NCI-H345 (cell line): ENCODE measurements around the gene ROGDI.
"Not testable (repeated sequence)": the region's sequence is repeated elsewhere in the genome, so short reads cannot be mapped to it uniquely, and the experiment has no call there.

Experiments used
- DNase-seq: peaks from one replicate; lab custom pipeline; 2025; lab: John Stamatoyannopoulos, UW

ROGDI gene

GRCh38 chr16:4790871-4791270 lies 11.6 kb downstream of the ROGDI start:
- no peak for DNase-seq

- no peak for DNase-seq
Measured at GRCh38 chr16:4790261-4790660, 12.2 kb downstream of the ROGDI start.

- no peak for DNase-seq
Measured at GRCh38 chr16:4788910-4789309, 13.5 kb downstream of the ROGDI start.

- DNase-seq = no peak
Measured at GRCh38 chr16:4788489-4788889, 13.9 kb downstream of the ROGDI start.

GRCh38 chr16:4787627-4788482 lies 14.6 kb downstream of the ROGDI start, which contains the start of gene SEPTIN12:
TSS of gene SEPTIN12 (minus strand) at chr16:4788345. CDS start at chr16:4787645, 700 bp downstream.
- DNase-seq = no peak

GRCh38 chr16:4787068-4787467 lies 15.4 kb downstream of the ROGDI start:
- DNase-seq = no peak

DNA sequence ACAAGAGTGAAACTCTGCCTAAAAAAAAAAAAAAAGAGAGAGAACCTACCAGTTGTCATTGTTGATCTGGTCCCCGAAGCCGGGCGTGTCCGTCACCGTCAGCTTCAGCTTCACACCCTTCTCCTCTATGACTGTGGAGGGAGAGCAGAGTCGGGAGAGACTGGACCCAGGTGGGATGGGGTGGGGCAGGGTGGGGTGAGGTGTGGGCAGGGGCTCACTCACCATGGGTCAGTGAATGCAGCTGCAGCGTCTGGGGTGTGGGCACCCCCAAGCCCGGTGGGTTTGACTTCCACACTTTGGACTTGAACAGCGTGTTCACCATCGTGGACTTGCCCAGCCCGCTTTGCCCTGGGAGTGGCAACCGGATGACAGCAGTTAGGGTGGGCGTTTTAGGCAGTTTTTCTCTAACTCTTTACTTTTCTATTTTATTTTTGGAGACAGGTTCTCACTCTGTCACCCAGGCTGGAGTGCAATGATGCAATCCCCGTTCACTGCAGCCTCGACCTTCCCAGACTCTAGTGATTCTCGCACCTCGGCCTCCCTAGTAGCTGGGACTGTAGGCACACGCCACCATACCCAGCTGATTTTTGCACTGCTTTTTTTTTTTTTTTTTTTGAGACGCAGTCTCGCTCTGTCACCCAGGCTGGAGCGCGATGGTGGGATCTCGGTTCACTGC lies 16.5 kb downstream of the ROGDI start:
- no peak for DNase-seq

GRCh38 chr16:4784444-4784987 lies 17.9 kb downstream of the ROGDI start:
- not testable (repeated sequence) for DNase-seq

DNA sequence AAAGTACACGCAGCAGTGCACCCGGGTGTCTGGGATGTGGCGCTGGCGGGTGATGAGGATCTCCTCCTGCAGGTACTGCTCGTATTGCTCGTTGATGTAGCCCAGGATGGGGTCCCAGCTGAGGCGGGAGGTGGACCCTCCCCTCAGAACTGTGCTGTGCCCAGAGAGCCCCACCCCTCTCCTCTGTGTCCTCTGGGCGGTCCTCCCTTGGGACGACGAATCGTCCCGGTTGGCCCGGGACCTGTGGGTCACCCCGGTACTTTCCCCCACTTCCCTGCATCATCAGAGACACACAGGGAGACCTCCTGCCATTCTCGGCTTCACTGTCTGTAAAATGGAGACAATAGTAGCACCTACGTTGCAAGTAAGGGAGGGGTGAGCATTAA lies 18.5 kb downstream of the ROGDI start:
- DNase-seq = no peak

GRCh38 chr16:4783251-4783950 lies 19.0 kb downstream of the ROGDI start:
- DNase-seq = no peak

DNA sequence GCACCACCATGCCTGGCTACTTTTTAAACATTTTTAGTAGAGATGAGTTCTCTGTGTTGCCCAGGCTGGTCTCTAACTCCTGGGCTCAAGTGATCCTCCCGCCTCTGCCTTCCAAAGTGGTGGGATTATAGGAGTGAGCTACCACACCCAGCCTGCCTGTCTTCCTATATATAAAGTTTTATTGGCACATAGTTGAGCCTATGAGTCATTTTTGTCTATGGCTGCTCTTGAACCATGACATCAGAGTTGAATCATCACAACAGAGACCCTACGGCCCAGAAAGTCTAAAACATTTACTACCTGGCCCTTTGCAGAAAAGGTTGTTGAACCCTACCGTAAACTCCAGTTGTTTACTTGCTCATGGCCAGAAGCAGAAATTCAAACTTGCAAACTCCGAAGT lies 22.2 kb downstream of the ROGDI start:
- no peak for DNase-seq

DNA sequence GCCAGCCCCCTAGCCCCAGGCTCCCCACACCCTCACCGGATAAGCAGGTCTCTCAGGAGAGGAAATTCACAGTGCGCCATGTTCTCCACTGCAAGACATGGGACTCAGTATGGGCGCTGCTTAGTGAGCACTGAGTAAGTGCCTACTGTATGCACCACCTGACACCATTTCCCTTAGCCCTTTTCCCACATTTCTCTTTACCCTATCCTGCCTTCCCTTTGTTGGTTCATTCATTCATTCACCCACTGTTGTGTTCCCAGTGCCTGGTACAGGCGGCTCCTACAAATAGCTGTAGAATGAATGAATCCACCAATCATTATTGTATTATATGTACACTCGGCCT lies 24.4 kb downstream of the ROGDI start:
- DNase-seq = no peak

DNA sequence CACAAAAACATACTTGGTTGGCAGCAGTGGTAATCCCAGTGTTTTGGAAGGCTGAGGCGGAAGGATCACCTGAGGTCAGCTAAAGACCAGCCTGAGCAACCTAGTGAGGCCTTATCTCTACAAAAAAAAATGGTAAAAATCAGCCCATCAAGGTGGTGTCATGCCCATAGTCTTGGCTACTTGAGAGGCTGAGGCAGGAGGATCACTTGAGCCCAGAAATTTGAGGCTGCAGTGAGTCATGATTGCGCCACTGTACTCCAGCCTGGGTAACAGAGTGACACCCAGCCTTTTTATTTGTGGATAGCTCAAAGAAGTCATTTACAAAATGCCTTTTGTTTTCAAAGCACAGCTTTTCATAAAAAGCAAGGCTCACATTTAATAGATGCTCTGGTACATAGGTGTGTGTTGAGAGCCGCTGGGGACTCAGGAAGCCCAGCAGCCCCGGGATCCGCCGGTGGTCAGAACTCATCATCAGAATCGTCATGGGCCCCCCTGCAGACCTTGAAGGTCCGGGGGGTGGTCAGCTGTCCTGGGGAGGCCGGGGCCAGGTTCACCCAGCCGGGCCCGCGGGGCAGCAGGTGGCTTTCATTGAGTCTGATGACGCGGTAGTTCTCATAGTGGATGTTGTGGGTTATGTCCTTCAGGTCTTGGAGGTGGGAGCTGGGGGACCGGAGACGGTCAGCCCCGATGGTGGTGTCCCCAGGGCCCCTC lies 24.9 kb downstream of the ROGDI start:
- DNase-seq = no peak

- no peak for DNase-seq
Measured at GRCh38 chr16:4776141-4776705, 26.2 kb downstream of the ROGDI start.

- DNase-seq = no peak
Measured at GRCh38 chr16:4775005-4775404, 27.4 kb downstream of the ROGDI start.

- no peak for DNase-seq
Measured at GRCh38 chr16:4772351-4772750, 30.1 kb downstream of the ROGDI start.

DNA sequence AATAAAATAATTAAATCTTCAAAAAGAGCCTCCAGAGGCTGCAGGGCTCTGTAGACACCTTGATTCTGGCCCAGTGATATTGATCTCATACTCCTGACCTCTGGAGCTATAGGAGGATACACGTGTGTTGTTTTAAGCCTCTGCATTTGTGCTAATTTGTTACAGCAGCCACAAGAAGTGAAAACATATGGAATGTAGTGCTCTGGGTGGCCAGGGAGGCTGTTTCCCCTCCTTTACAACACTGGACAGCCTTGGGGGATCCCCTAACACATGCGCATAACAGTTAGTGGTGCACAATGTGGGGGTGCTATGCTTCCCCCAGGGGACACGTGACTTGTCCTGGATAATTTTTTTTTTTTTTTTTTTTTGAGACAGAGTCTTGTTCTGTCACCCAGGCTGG lies 30.8 kb downstream of the ROGDI start:
- no peak for DNase-seq

GRCh38 chr16:4769306-4769638 lies 33.2 kb downstream of the ROGDI start:
- DNase-seq = no peak

DNA sequence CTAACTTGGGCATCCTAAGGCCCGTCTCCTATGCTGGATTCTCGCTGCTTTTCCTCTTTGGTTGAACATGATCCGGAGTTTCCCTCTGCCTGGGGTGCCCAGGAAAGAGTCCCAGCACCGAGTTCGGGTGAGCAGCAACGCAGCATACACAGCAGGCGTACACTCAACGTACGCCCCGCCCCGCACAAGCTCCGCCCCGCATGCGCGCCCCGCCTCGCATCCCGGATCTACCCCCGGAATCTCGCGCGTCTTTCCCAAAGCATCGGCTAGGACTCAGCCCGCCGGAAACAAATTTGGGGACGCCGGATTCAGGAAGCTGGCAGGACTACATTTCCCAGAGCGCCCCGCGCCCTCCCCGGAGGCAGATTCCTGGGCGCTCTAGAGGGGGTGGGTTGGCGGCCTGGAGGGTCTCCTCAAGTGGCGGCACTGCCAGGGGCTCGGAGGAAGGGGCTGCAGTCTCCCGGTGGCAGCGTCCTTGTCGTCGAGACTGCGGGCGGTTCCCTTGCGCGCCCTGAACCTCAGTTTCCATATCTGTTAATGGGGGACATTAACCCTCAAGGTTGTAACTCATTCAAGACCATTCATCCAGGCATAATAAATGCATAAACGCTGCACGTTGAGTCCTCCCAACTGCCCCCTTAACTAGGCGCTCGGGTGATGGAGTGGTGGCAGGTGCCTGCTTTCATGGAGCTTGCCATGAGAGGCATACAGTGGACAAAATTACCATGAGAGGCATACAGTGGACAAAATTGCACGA lies 33.7 kb downstream of the ROGDI start:
- peak; percentile 98 for DNase-seq

DNA sequence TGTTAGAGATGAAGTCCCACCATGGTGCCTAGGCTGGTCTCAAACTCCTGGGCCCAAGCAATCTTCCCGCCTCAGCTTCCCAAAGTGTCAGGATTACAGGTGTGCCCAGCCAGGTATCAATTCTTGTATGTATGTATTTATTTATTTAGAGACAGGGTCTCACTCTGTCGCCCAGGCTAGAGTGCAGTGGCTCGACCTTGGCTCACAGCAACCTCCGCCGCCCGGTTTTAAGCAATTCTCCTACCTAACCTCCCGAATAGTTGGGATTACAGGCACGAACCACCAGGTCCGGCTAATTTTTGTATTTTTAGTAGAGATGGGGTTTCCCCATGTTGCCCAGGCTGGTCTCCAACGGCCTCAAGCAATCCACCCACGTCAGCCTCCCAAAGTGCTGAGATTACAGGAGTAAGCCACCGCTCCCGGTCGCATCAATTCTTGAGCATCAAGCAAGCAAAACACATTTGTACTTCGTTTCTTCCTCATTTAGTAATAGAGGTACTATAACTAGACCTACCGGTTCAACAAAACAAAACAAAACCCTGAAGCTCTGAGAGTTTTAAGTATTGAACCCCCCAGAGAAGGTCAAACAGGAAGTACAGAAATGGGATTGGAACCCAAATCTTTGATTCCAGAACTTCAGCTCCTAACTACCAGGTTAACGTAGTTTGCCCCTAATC lies 34.4 kb downstream of the ROGDI start:
- peak; percentile 36 for DNase-seq
